GM12878 (cell line): ENCODE measurements around the gene INO80. TPM values are rescaled to one million over a fixed set of nuclear protein-coding genes. Genes with fewer than 3 reads are reported as not detected.

Experiments
- ATAC-seq: fragments of 200-7000 bp; cut with Tn5 transposase; 3 replicates; pipeline ENCODE4 v1.9.1; 2020; ENCODE audit warnings: mild to moderate bottlenecking, moderate library complexity
- BruUV-seq: library from RNA; stranded (reverse); fragments of 400-500 nt; replicated peaks from 2 replicates; lab custom pipeline; 2021; lab: Mats Ljungman, UMichigan
- CTCF ChIA-PET: fragments of 300-600 bp; sonication (Branson Sonifier 250); formaldehyde crosslinking; extraction: SDS; loops from one replicate; lab custom pipeline; 2021; ENCODE audit warnings: inconsistent platforms; lab: Yijun Ruan, JAX
- POLR2A ChIA-PET: fragments of 350-600 bp; formaldehyde crosslinking; extraction: SDS; loops from one replicate; lab custom pipeline; 2021; ENCODE audit warnings: inconsistent platforms; lab: Charles Lee
- RAD21 ChIA-PET: fragments of 300-600 bp; sonication (Branson Sonifier 250); formaldehyde crosslinking; loops from one replicate; lab custom pipeline; 2023; ENCODE audit warnings: antibody characterized with exemption; ENCODE audit not compliant: unreplicated experiment; lab: Charles Lee
- SMC1A ChIA-PET: fragments of 300-600 bp; sonication (Branson Sonifier 250); formaldehyde crosslinking; loops from one replicate; lab custom pipeline; 2023; ENCODE audit not compliant: unreplicated experiment, uncharacterized antibody; lab: Charles Lee
- DNase-seq: peaks from one replicate; pipeline ENCODE4 v3.0.0-alpha.2; 2011; ENCODE audit warnings: low read depth, low spot score
- FAIRE-seq: peaks from 3 replicates; lab custom pipeline; 2011; peaks lifted over from hg19 to GRCh38; lab: Jason Lieb, UNC
- H2AFZ ChIP-seq: 2 replicates; pipeline ENCODE4 v1.6.0; 2011; ENCODE audit warnings: low read depth, low read length, control low read depth; ENCODE audit not compliant: control insufficient read depth
- H3K27ac ChIP-seq: 2 replicates; pipeline ENCODE4 v1.5.1; 2011; ENCODE audit warnings: control low read depth; ENCODE audit not compliant: control insufficient read depth, insufficient read depth
- H3K27me3 ChIP-seq, 2 experiments: replicated peaks in 1 of 2; 2 replicates each; pipeline versions ENCODE4 v1.6.0 to v1.6.1; 2011; ENCODE audit warnings: low read length in 1 of 2; ENCODE audit not compliant: control insufficient read depth in 2 of 2, insufficient read depth in 2 of 2
- H3K36me3 ChIP-seq, 2 experiments: 2 replicates each; pipeline ENCODE4 v1.5.1; 2011; ENCODE audit warnings: low read length in 1 of 2; ENCODE audit not compliant: control insufficient read depth in 2 of 2, insufficient read depth in 2 of 2
- H3K4me1 ChIP-seq: 2 replicates; pipeline ENCODE4 v1.6.1; 2011; ENCODE audit warnings: mild to moderate bottlenecking, low read length, moderate library complexity, mixed read lengths; ENCODE audit not compliant: control insufficient read depth, insufficient read depth
- H3K4me2 ChIP-seq: 2 replicates; pipeline ENCODE4 v1.6.0; 2011; ENCODE audit warnings: control low read depth; ENCODE audit not compliant: control insufficient read depth, insufficient read depth
- H3K4me3 ChIP-seq: fragments of 200-600 bp; sonication (generic); 2 replicates; pipeline ENCODE4 v1.5.1; 2016
- H3K79me2 ChIP-seq: 2 replicates; pipeline ENCODE4 v1.6.0; 2011; ENCODE audit warnings: low read length; ENCODE audit not compliant: control insufficient read depth, insufficient read depth
- H3K9ac ChIP-seq: 2 replicates; pipeline ENCODE4 v1.8.0; 2011; ENCODE audit warnings: low read length, control low read depth, mixed read lengths; ENCODE audit not compliant: control insufficient read depth, insufficient read depth
- H3K9me3 ChIP-seq: replicated peaks from 3 replicates; pipeline ENCODE4 v1.5.1; 2011; ENCODE audit warnings: mild to moderate bottlenecking, low read length; ENCODE audit not compliant: control insufficient read depth, insufficient read depth
- H4K20me1 ChIP-seq: 2 replicates; pipeline ENCODE4 v1.6.0; 2011; ENCODE audit not compliant: control insufficient read depth, insufficient read depth
- CHD1 ChIP-seq: IDR thresholded peaks from 2 replicates; pipeline ENCODE4 v1.6.1; 2012; ENCODE audit warnings: low read depth, low read length, improper control_type of control experiment
- CHD4 ChIP-seq: fragments of 200-600 bp; sonication (generic); IDR thresholded peaks from 2 replicates; pipeline ENCODE4 v1.6.1; 2016; ENCODE audit warnings: mild to moderate bottlenecking
- HDAC2 ChIP-seq: fragments of 200-600 bp; sonication (generic); IDR thresholded peaks from 2 replicates; pipeline ENCODE4 v1.6.1; 2017
- KAT2A ChIP-seq: conservative IDR thresholded peaks from 2 replicates; pipeline ENCODE4 v1.6.1; 2011; ENCODE audit warnings: low read depth, low read length; ENCODE audit not compliant: control insufficient read depth
- MTA2 ChIP-seq: fragments of 450-650 bp; IDR thresholded peaks from 2 replicates; pipeline ENCODE4 v1.6.1; 2016; ENCODE audit warnings: low read depth, mild to moderate bottlenecking, moderate library complexity
- RBBP5 ChIP-seq: fragments of 200-600 bp; sonication (generic); conservative IDR thresholded peaks from 2 replicates; pipeline ENCODE4 v1.6.1; 2016
- RFX5 ChIP-seq: IDR thresholded peaks from 2 replicates; pipeline ENCODE4 v1.6.1; 2011; ENCODE audit warnings: low read depth, low read length, improper control_type of control experiment
- SMC3 ChIP-seq: IDR thresholded peaks from 2 replicates; pipeline ENCODE4 v1.6.1; 2011; ENCODE audit warnings: low read length, improper control_type of control experiment, borderline replicate concordance
- SUPT20H ChIP-seq: IDR thresholded peaks from 2 replicates; pipeline ENCODE4 v1.6.1; 2011; ENCODE audit warnings: low read depth, mild to moderate bottlenecking, low read length, moderate library complexity, borderline replicate concordance; ENCODE audit not compliant: control insufficient read depth
- TCF12 ChIP-seq: IDR thresholded peaks from 2 replicates; pipeline ENCODE4 v1.6.1; 2011; ENCODE audit warnings: low read depth, mild to moderate bottlenecking, low read length
- ZNF274 ChIP-seq: IDR thresholded peaks from one replicate; pipeline ENCODE4 v1.8.0; 2011; ENCODE audit not compliant: insufficient read length, insufficient read depth
- WGBS: methylation state at CpG from one replicate; pipeline ENCODE4 v1.1.6; 2016; ENCODE audit warnings: low lambda C conversion rate; ENCODE audit not compliant: insufficient replicate concordance, insufficient coverage; ENCODE audit errors: missing lambda C conversion rate; 5-methylcytosine and 5-hydroxymethylcytosine counted together
- in situ Hi-C: fragments of 300-500 bp; cut with MboI; formaldehyde crosslinking; loops from 9 replicates; pipeline ENCODE4 v1.14.3; 2018; ENCODE audit warnings: mixed read lengths
- intact Hi-C: fragments of 100-400 bp; cut with micrococcal nuclease; formaldehyde crosslinking; loops from one replicate; pipeline ENCODE4 v1.14.2; 2022; ENCODE audit not compliant: unreplicated experiment
- polyA plus RNA-seq, 11 experiments: library from polyadenylated mRNA; depleted of rRNA in 4 of 11; unstranded in 6 of 11; stranded (reverse) in 5 of 11; fragments of >200 nt; fragmentation: Nextera tagmentation in 4 of 11; fragmentation: Illumina TruSeq in 1 of 11; extraction: Ambion mirVana in 4 of 11; extraction: Trizol in 1 of 11; gene quantifications; 1 replicate in 1 of 11; 2 replicates in 10 of 11; pipeline versions ENCODE4 v1.2.1 to v1.2.3, GENCODE V29; 2011 to 2016; ENCODE audit warnings: inconsistent platforms in 2 of 11, missing spikeins in 2 of 11, low read depth in 1 of 11
- total RNA-seq, 4 experiments: library from RNA; depleted of rRNA in 3 of 4; stranded (reverse); fragments of >200 nt in 3 of 4; fragmentation: Illumina TruSeq in 1 of 4; extraction: Trizol in 1 of 4; gene quantifications; 2 replicates each; pipeline versions ENCODE4 v1.2.1 to v1.2.3, GENCODE V29; 2013 to 2021
- TF ChIP-seq, protein P1 (sequence below): IDR thresholded peaks from 2 replicates; pipeline ENCODE4 v1.6.1; 2011; ENCODE audit warnings: borderline replicate concordance, low read depth, mild to moderate bottlenecking, moderate library complexity, mixed read lengths, low read length; ENCODE audit not compliant: insufficient read depth; ENCODE audit errors: extremely low read length
- TF ChIP-seq, protein P2 (sequence below), 3 experiments: IDR thresholded peaks in 2 of 3; conservative IDR thresholded peaks in 1 of 3; 2 replicates each; pipeline ENCODE4 v1.5.1; 2011; ENCODE audit warnings: low read depth in 3 of 3, low read length in 3 of 3, mild to moderate bottlenecking in 3 of 3, control low read depth in 2 of 3, moderate library complexity in 2 of 3, inconsistent platforms in 1 of 3, mixed read lengths in 1 of 3; ENCODE audit not compliant: control insufficient read depth in 2 of 3, insufficient read depth in 1 of 3; ENCODE audit errors: extremely low read depth in 1 of 3
- TF ChIP-seq, protein P3 (sequence below): fragments of 450-650 bp; IDR thresholded peaks from 2 replicates; pipeline ENCODE4 v1.6.1; 2016; ENCODE audit warnings: mild to moderate bottlenecking
- TF ChIP-seq, protein P4 (sequence below): IDR thresholded peaks from 2 replicates; pipeline ENCODE4 v1.6.1; 2011; ENCODE audit warnings: mild to moderate bottlenecking, low read depth, low read length, moderate library complexity; ENCODE audit not compliant: insufficient replicate concordance
- TF ChIP-seq, protein P5 (sequence below): fragments of 450-650 bp; IDR thresholded peaks from 2 replicates; pipeline ENCODE4 v1.6.1; 2014; ENCODE audit warnings: mild to moderate bottlenecking

The INO80 gene
- total and polyA plus RNA-seq, 10 of the 15 experiments (the other 5 are each of a cell fraction or from before 2014, with no cell fraction given), result 4.5 to 25.0 (median 14.2) TPM

DNA sequence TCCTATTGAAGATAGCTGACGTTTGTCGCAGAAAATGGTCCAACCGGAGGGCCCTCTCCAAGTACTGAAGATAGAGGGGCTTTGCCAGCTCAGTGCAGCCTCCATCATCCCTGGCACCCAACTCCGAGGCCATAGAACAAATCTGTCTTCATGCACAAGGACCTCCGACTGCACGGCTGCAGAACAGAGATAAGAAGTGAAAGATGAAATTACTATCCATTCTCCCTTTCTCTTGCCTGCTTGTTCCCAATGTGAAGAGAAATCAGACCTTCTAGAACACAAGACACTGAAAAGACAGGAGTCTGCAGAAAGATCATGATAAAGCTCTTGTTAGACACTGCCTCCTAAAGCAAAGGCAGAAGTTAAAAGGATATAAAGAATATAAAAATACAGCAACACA, 19.9 kb downstream of the INO80 start:
- H3K36me3 ChIP-seq, result peaks cover 3 to 17% of the 10 kb centered on the region in 2 experiments
- no peak overlapping the region for H2AFZ ChIP-seq
- no peak overlapping the region for H3K4me3 ChIP-seq
- intact Hi-C loops, result no loop called here
- no peaks in the 10 kb centered on the region for H4K20me1 ChIP-seq
- ChIA-PET POLR2A (no interaction called here), RAD21 (no interaction called here), SMC1A (no interaction called here), CTCF (no interaction called here)
- H3K27ac ChIP-seq, result no peak overlapping the region
- TF ChIP-seq, protein P1, sequence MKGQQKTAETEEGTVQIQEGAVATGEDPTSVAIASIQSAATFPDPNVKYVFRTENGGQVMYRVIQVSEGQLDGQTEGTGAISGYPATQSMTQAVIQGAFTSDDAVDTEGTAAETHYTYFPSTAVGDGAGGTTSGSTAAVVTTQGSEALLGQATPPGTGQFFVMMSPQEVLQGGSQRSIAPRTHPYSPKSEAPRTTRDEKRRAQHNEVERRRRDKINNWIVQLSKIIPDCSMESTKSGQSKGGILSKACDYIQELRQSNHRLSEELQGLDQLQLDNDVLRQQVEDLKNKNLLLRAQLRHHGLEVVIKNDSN, result no peak
- TF ChIP-seq CHD4 (no peak), SMC3 (no peak), RBBP5 (no peak), ZNF274 (no peak), RFX5 (no peak), MTA2 (no peak), SUPT20H (no peak), TCF12 (no peak), HDAC2 (no peak), KAT2A (no peak), CHD1 (no peak)
- TF ChIP-seq, protein P2, sequence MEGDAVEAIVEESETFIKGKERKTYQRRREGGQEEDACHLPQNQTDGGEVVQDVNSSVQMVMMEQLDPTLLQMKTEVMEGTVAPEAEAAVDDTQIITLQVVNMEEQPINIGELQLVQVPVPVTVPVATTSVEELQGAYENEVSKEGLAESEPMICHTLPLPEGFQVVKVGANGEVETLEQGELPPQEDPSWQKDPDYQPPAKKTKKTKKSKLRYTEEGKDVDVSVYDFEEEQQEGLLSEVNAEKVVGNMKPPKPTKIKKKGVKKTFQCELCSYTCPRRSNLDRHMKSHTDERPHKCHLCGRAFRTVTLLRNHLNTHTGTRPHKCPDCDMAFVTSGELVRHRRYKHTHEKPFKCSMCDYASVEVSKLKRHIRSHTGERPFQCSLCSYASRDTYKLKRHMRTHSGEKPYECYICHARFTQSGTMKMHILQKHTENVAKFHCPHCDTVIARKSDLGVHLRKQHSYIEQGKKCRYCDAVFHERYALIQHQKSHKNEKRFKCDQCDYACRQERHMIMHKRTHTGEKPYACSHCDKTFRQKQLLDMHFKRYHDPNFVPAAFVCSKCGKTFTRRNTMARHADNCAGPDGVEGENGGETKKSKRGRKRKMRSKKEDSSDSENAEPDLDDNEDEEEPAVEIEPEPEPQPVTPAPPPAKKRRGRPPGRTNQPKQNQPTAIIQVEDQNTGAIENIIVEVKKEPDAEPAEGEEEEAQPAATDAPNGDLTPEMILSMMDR (IDR thresholded peaks at IDR 0.05 in 2 of 3, conservative IDR thresholded peaks at IDR 0.05 in 1 of 3; ENCODE audit: control insufficient read depth in 2 of 3, extremely low read depth in 1 of 3, insufficient read depth in 1 of 3, low read depth in 3 of 3, low read length in 3 of 3), result no peak
- TF ChIP-seq, protein P3, sequence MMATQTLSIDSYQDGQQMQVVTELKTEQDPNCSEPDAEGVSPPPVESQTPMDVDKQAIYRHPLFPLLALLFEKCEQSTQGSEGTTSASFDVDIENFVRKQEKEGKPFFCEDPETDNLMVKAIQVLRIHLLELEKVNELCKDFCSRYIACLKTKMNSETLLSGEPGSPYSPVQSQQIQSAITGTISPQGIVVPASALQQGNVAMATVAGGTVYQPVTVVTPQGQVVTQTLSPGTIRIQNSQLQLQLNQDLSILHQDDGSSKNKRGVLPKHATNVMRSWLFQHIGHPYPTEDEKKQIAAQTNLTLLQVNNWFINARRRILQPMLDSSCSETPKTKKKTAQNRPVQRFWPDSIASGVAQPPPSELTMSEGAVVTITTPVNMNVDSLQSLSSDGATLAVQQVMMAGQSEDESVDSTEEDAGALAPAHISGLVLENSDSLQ, result no peak
- TF ChIP-seq, protein P4, sequence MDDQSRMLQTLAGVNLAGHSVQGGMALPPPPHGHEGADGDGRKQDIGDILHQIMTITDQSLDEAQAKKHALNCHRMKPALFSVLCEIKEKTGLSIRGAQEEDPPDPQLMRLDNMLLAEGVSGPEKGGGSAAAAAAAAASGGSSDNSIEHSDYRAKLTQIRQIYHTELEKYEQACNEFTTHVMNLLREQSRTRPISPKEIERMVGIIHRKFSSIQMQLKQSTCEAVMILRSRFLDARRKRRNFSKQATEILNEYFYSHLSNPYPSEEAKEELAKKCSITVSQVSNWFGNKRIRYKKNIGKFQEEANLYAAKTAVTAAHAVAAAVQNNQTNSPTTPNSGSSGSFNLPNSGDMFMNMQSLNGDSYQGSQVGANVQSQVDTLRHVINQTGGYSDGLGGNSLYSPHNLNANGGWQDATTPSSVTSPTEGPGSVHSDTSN, result no peak
- TF ChIP-seq, protein P5, sequence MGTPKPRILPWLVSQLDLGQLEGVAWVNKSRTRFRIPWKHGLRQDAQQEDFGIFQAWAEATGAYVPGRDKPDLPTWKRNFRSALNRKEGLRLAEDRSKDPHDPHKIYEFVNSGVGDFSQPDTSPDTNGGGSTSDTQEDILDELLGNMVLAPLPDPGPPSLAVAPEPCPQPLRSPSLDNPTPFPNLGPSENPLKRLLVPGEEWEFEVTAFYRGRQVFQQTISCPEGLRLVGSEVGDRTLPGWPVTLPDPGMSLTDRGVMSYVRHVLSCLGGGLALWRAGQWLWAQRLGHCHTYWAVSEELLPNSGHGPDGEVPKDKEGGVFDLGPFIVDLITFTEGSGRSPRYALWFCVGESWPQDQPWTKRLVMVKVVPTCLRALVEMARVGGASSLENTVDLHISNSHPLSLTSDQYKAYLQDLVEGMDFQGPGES, result no peak
- H3K27me3 ChIP-seq, result no peaks in the 10 kb centered on the region
- no peaks in the 10 kb centered on the region for H3K9me3 ChIP-seq
- no peak overlapping the region for H3K4me2 ChIP-seq
- in situ Hi-C loops, result no loop called here
- no TSS peak for BruUV-seq
- no peaks in the 10 kb centered on the region for H3K4me1 ChIP-seq
- no peak for FAIRE-seq
- no peak overlapping the region for H3K9ac ChIP-seq
- no peak for DNase-seq
- H3K79me2 ChIP-seq, result peaks cover 4% of the 10 kb centered on the region
- 97% methylated on average over 6 of the region's 6 CpGs for WGBS
- ATAC-seq, result no peak
